Calu3 (cell line): Measurements from ENCODE around the gene ORC5. TPM values are rescaled to one million over a fixed set of nuclear protein-coding genes. Genes with fewer than 3 reads are reported as not detected.

ENCODE experiments used
- BruUV-seq: library from RNA; stranded (reverse); fragments of 400-500 nt; replicated peaks from 2 replicates; lab custom pipeline; 2021; lab: Mats Ljungman, UMichigan
- CTCF ChIA-PET: fragments of 300-600 bp; sonication (Branson Sonifier 250); formaldehyde crosslinking; loops from one replicate; lab custom pipeline; 2022; ENCODE audit warnings: antibody characterized with exemption; lab: Charles Lee
- DNase-seq: peaks from one replicate; pipeline ENCODE4 v3.0.0; 2022
- H3K27ac Mint-ChIP-seq: one replicate; pipeline ENCODE4 v1.8.0; 2022; ENCODE audit warnings: mixed read lengths; ENCODE audit not compliant: unreplicated experiment
- H3K27me3 Mint-ChIP-seq: one replicate; pipeline ENCODE4 v1.8.0; 2022; ENCODE audit warnings: mixed read lengths; ENCODE audit not compliant: unreplicated experiment
- H3K36me3 Mint-ChIP-seq: one replicate; pipeline ENCODE4 v1.8.0; 2022; ENCODE audit warnings: mild to moderate bottlenecking, moderate library complexity, mixed read lengths; ENCODE audit not compliant: insufficient read depth, unreplicated experiment
- H3K4me1 Mint-ChIP-seq: one replicate; pipeline ENCODE4 v1.8.0; 2022; ENCODE audit warnings: mild to moderate bottlenecking, low read depth, mixed read lengths; ENCODE audit not compliant: unreplicated experiment
- H3K4me3 Mint-ChIP-seq: one replicate; pipeline ENCODE4 v1.8.0; 2022; ENCODE audit warnings: mild to moderate bottlenecking, low read depth, moderate library complexity, mixed read lengths; ENCODE audit not compliant: unreplicated experiment
- H3K9me3 Mint-ChIP-seq: one replicate; pipeline ENCODE4 v1.8.0; 2022; ENCODE audit warnings: low read depth, mixed read lengths; ENCODE audit not compliant: unreplicated experiment
- intact Hi-C: fragments of 100-400 bp; cut with micrococcal nuclease; formaldehyde crosslinking; loops from one replicate; pipeline ENCODE4 v1.10.0; 2022; ENCODE audit not compliant: unreplicated experiment
- total RNA-seq: library from RNA; stranded (reverse); gene quantifications from 2 replicates; pipeline ENCODE4 v1.2.3, GENCODE V29; 2022
- TF ChIP-seq, protein P1 (sequence below): fragments of 200-600 bp; IDR thresholded peaks from one replicate; pipeline ENCODE4 v1.8.0; 2022; ENCODE audit warnings: antibody characterized with exemption; ENCODE audit not compliant: unreplicated experiment

ORC5 gene
- total RNA-seq, 1 experiment from 2014 or later = 20.2 TPM

DNA sequence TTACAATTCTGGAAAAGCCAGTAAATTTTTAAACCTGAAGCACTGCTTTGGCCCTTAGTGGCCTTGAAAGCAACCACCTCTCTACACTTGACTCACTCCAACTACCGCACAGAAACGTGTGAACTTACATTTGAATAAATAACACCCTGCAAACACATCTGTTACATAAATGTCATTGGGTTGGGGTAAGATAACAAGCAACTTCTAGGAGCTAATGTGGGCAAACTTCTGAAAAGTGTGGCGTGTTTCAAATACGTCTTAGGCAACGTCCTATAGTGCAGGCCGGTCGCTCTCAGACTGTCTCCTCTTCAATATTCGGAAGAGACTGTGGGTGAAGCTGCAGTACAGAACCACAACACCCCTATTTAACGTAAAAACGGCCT, 474 bp downstream of the ORC5 start:
- peak overlapping the region; percentile 85 for H3K27ac Mint-ChIP-seq
- TF ChIP-seq, protein P1, sequence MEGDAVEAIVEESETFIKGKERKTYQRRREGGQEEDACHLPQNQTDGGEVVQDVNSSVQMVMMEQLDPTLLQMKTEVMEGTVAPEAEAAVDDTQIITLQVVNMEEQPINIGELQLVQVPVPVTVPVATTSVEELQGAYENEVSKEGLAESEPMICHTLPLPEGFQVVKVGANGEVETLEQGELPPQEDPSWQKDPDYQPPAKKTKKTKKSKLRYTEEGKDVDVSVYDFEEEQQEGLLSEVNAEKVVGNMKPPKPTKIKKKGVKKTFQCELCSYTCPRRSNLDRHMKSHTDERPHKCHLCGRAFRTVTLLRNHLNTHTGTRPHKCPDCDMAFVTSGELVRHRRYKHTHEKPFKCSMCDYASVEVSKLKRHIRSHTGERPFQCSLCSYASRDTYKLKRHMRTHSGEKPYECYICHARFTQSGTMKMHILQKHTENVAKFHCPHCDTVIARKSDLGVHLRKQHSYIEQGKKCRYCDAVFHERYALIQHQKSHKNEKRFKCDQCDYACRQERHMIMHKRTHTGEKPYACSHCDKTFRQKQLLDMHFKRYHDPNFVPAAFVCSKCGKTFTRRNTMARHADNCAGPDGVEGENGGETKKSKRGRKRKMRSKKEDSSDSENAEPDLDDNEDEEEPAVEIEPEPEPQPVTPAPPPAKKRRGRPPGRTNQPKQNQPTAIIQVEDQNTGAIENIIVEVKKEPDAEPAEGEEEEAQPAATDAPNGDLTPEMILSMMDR = no peak
- BruUV-seq = TSS peak; percentile 74

DNA sequence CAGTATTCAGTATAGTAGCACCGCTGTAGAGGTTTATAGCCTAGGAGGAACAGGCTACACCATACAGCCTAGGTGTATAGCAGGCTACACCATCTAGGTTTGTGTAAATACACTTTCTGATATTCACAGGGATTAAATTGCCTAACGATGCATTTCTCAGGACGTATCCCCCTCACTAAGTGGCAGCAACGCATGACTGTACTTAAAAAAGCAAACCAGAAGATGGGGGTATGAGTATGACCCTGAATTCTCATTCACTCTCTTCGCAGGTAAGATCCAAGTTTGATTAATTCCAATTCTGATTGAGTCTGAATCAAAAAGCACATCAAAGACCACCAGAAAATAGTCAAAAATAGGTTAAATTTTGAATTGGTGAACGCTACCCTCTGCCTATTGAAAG, 972 bp downstream of the ORC5 start:
- CTCF ChIA-PET = no interaction called here
- DNase-seq = no peak
- Mint-ChIP-seq H3K27me3 (peaks cover 16% of the 10 kb centered on the region), H3K4me3 (peak overlapping the region; percentile 97), H3K4me1 (peaks cover 9% of the 10 kb centered on the region), H3K9me3 (no peaks in the 10 kb centered on the region), H3K27ac (peak overlapping the region; percentile 85), H3K36me3 (peaks cover 18% of the 10 kb centered on the region)
- TF ChIP-seq, protein P1 = no peak
- BruUV-seq = no TSS peak
- intact Hi-C loops = no loop called here

More for the DNA sequence above, 474 bp downstream of the ORC5 start:
- H3K4me1 Mint-ChIP-seq = peaks cover 9% of the 10 kb centered on the region
- CTCF ChIA-PET = interaction anchor here (0.5 kb wide), 1 partner anchor 42 kb away, joined by 3 read pairs; no protein-coding TSS in a partner anchor
- H3K27me3 Mint-ChIP-seq = peaks cover 21% of the 10 kb centered on the region
- intact Hi-C loops = no loop called here
- no peaks in the 10 kb centered on the region for H3K9me3 Mint-ChIP-seq
- no peak for DNase-seq
- H3K36me3 Mint-ChIP-seq = peaks cover 18% of the 10 kb centered on the region
- H3K4me3 Mint-ChIP-seq = peak overlapping the region; percentile 97

- H3K4me1 Mint-ChIP-seq = no peaks in the 10 kb centered on the region
- DNase-seq = no peak
- BruUV-seq = no TSS peak
- no peaks in the 10 kb centered on the region for H3K9me3 Mint-ChIP-seq
- H3K27me3 Mint-ChIP-seq = no peaks in the 10 kb centered on the region
- no peak overlapping the region for H3K27ac Mint-ChIP-seq
- intact Hi-C loops = no loop called here
- peaks cover 5% of the 10 kb centered on the region for H3K36me3 Mint-ChIP-seq
- CTCF ChIA-PET = no interaction called here
- H3K4me3 Mint-ChIP-seq = no peak overlapping the region
- TF ChIP-seq, protein P1 = no peak
These were observed 9.0 kb downstream of the ORC5 start for GRCh38 chr7:104198673-104199278.

GRCh38 chr7:104196161-104196560, 11.7 kb downstream of the ORC5 start:
- TF ChIP-seq, protein P1 = no peak
- BruUV-seq = no TSS peak
- CTCF ChIA-PET = no interaction called here
- Mint-ChIP-seq H3K27me3 (no peaks in the 10 kb centered on the region), H3K27ac (no peak overlapping the region), H3K4me1 (no peaks in the 10 kb centered on the region), H3K9me3 (no peaks in the 10 kb centered on the region), H3K4me3 (no peak overlapping the region), H3K36me3 (no peaks in the 10 kb centered on the region)
- intact Hi-C loops = no loop called here
- DNase-seq = no peak
